GM12892 (cell line): ENCODE measurements around the gene USP47.

Experiments
- POLR2AphosphoS5 ChIP-seq: IDR thresholded peaks from 2 replicates; pipeline ENCODE4 v1.6.1; 2011; ENCODE audit warnings: low read depth, low read length, control low read depth
- TAF1 ChIP-seq: IDR thresholded peaks from 2 replicates; pipeline ENCODE4 v1.6.1; 2011; ENCODE audit warnings: low read depth, mild to moderate bottlenecking, control low read depth, low read length, borderline replicate concordance

- no peak for TF ChIP-seq TAF1
- TF ChIP-seq POLR2AphosphoS5 = no peak
These were observed 161.6 kb downstream of the USP47 start for GRCh38 chr11:12003336-12003735.
